ENCODE results near the gene MSX2. TPM values are rescaled to one million over a fixed set of nuclear protein-coding genes. Genes with fewer than 3 reads are reported as not detected.

MSX2 gene
- total RNA-seq, 1 experiment from 2014 or later = 11.3 TPM

DNA sequence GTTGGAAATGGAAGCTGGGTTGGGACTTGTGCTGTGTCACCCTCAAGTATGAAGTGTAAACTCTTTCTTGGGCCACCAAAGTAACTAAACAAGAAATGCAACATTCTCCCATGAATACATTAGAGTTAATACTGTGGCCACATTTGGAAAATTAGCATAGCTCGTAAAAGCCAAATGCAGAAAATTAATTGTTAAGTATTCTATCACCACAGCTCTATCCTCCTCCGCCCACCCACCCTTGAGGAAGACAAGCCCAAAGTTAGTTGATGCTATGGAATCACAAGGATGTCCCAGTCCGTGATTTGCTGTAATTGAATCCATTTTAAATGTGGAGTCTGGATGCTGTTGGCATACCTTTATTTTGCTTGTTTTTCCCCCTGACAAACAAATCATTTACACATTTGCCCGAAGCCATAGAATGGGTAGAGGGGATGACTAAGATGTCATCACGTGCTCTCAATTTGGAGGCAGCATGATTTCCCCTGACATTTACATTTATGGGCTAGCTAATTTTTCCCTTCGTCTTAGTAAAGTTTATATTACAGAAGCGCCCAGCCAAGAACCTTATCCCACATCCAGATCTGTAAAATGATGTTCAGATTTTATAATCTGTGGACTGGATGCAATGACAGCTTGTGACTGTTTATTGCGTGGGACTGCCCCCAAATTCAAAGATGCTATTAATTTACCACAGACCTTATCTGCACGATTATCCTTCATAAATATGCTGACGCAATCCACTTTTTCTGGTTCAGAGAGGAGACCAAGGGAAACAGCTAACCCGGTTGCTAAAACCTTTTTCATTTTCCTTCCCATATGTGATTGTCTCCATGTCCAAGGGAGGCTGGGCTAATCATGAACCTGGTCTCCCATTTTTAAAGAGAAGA is 3.7 kb downstream of the MSX2 start:
- RAD21 ChIA-PET (ENCODE audit: low non-redundant PET in 1 of 2, low total read pairs in 2 of 2, uncharacterized antibody in 2 of 2, unreplicated experiment in 2 of 2) = no interaction called here
- Histone ChIP-seq H3K79me2 (ENCODE audit: insufficient read depth, low read length) (peaks cover 38% of the 10 kb centered on the region), H3K4me2 (ENCODE audit: low read length) (no peak overlapping the region), H4K20me1 (ENCODE audit: insufficient read depth) (no peaks in the 10 kb centered on the region), H3K27me3 (ENCODE audit: insufficient read depth, low read length) (no peaks in the 10 kb centered on the region), H3K27ac (ENCODE audit: low read depth, low read length) (no peak overlapping the region), H3K9me3 (ENCODE audit: control insufficient read depth in 1 of 2, insufficient read depth in 1 of 2, low read depth in 1 of 2, low read length in 2 of 2) (no peaks in the 10 kb centered on the region), H2AFZ (ENCODE audit: low read depth, low read length, poor library complexity, severe bottlenecking) (no peak overlapping the region), H3K4me1 (ENCODE audit: control insufficient read depth in 1 of 2, insufficient read depth in 2 of 2, low read length in 2 of 2) (peaks cover 3 to 21% of the 10 kb centered on the region in 2 experiments; a peak in 3 of 4 replicates), H3K36me3 (ENCODE audit: control insufficient read depth in 1 of 2, insufficient read depth in 2 of 2, low read length in 2 of 2) (peaks cover 10 to 11% of the 10 kb centered on the region in 2 experiments; a peak in 2 of 4 replicates), H3K4me3 (replicated peaks in 1 of 2; ENCODE audit: low read depth in 1 of 2, low read length in 2 of 2) (no peak overlapping the region), H3K9me2 (ENCODE audit: insufficient read depth) (no peaks in the 10 kb centered on the region), H3K9ac (ENCODE audit: low read length) (no peak overlapping the region)
- TF ChIP-seq, protein P1, sequence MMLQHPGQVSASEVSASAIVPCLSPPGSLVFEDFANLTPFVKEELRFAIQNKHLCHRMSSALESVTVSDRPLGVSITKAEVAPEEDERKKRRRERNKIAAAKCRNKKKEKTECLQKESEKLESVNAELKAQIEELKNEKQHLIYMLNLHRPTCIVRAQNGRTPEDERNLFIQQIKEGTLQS (IDR thresholded peaks at IDR 0.05) = no peak
- TF ChIP-seq RAD21 (IDR thresholded peaks at IDR 0.05; ENCODE audit: low read depth) = no peak
- no peak for TF ChIP-seq EGR1 (IDR thresholded peaks at IDR 0.05; ENCODE audit: low read depth)
- TF ChIP-seq CBX3 (IDR thresholded peaks at IDR 0.05; ENCODE audit: low read depth) = no peak
- TF ChIP-seq ZNF274 (IDR thresholded peaks at IDR 0.05; ENCODE audit: low read depth, low read length) = no peak
- TF ChIP-seq SIN3A (IDR thresholded peaks at IDR 0.05; ENCODE audit: low read depth) = no peak
- no peak for TF ChIP-seq FOSL1 (IDR thresholded peaks at IDR 0.05; ENCODE audit: low read depth)
- TF ChIP-seq POLR2A (IDR thresholded peaks at IDR 0.05; ENCODE audit: borderline replicate concordance, extremely low read depth, insufficient read depth, insufficient read length) = no peak
- TF ChIP-seq, protein P2, sequence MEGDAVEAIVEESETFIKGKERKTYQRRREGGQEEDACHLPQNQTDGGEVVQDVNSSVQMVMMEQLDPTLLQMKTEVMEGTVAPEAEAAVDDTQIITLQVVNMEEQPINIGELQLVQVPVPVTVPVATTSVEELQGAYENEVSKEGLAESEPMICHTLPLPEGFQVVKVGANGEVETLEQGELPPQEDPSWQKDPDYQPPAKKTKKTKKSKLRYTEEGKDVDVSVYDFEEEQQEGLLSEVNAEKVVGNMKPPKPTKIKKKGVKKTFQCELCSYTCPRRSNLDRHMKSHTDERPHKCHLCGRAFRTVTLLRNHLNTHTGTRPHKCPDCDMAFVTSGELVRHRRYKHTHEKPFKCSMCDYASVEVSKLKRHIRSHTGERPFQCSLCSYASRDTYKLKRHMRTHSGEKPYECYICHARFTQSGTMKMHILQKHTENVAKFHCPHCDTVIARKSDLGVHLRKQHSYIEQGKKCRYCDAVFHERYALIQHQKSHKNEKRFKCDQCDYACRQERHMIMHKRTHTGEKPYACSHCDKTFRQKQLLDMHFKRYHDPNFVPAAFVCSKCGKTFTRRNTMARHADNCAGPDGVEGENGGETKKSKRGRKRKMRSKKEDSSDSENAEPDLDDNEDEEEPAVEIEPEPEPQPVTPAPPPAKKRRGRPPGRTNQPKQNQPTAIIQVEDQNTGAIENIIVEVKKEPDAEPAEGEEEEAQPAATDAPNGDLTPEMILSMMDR (IDR thresholded peaks at IDR 0.05 in 2 of 3, conservative IDR thresholded peaks at IDR 0.05 in 1 of 3; ENCODE audit: borderline replicate concordance in 1 of 3, insufficient read depth in 1 of 3, low read depth in 2 of 3, low read length in 2 of 3) = no peak
- no peak for TF ChIP-seq YY1 (IDR thresholded peaks at IDR 0.05; ENCODE audit: extremely low read depth, insufficient replicate concordance, low read depth, low read length)
- TF ChIP-seq JUND (IDR thresholded peaks at IDR 0.05) = no peak
- no peak for TF ChIP-seq SRF (IDR thresholded peaks at IDR 0.05; ENCODE audit: low read depth)
- no peak for TF ChIP-seq CEBPB (IDR thresholded peaks at IDR 0.05; ENCODE audit: low read depth)
- TF ChIP-seq, protein P3, sequence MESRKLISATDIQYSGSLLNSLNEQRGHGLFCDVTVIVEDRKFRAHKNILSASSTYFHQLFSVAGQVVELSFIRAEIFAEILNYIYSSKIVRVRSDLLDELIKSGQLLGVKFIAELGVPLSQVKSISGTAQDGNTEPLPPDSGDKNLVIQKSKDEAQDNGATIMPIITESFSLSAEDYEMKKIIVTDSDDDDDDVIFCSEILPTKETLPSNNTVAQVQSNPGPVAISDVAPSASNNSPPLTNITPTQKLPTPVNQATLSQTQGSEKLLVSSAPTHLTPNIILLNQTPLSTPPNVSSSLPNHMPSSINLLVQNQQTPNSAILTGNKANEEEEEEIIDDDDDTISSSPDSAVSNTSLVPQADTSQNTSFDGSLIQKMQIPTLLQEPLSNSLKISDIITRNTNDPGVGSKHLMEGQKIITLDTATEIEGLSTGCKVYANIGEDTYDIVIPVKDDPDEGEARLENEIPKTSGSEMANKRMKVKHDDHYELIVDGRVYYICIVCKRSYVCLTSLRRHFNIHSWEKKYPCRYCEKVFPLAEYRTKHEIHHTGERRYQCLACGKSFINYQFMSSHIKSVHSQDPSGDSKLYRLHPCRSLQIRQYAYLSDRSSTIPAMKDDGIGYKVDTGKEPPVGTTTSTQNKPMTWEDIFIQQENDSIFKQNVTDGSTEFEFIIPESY (IDR thresholded peaks at IDR 0.05; ENCODE audit: extremely low read depth, insufficient replicate concordance, low read length) = no peak
- TF ChIP-seq EZH2 (IDR thresholded peaks at IDR 0.05) = no peak
- DNase-seq (ENCODE audit: low read depth, low spot score) (no peak), ATAC-seq (no peak)
- CTCF ChIA-PET = no interaction called here
- POLR2A ChIA-PET = no interaction called here
- BruUV-seq (replicated peaks) = no TSS peak
- intact Hi-C loops (cut with micrococcal nuclease) = loop anchor here (10.0 kb wide), 1 partner anchor 963 kb away; no protein-coding TSS in a partner anchor
